ENCODE measurements around the gene SLC1A4.
A peak's percentile ranks its signal among the peaks of the same experiment; 100 is the strongest.

SLC1A4 gene

DNA sequence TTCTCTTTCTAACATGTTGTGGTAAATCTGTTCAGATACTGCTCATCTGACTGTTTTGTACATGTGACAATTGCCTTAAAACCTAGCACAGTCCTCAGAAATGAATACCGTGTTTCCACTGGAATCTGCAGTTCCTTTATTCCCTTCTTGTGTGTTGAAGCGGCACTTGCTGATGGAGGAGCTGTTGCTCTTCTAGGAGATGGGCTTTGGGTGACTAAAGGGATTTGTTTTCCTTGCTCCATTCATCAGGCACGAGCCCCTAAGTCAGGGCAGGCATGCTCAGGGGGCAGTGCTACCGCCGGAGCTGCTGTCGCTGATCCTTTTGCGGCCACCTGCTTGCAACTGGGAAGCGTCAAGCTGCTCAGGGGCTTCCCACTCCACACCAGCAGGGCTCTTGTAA is 34.5 kb downstream of the SLC1A4 start:
- DNase-seq (ENCODE audit: low read depth): no peak
- TF ChIP-seq, protein P1, sequence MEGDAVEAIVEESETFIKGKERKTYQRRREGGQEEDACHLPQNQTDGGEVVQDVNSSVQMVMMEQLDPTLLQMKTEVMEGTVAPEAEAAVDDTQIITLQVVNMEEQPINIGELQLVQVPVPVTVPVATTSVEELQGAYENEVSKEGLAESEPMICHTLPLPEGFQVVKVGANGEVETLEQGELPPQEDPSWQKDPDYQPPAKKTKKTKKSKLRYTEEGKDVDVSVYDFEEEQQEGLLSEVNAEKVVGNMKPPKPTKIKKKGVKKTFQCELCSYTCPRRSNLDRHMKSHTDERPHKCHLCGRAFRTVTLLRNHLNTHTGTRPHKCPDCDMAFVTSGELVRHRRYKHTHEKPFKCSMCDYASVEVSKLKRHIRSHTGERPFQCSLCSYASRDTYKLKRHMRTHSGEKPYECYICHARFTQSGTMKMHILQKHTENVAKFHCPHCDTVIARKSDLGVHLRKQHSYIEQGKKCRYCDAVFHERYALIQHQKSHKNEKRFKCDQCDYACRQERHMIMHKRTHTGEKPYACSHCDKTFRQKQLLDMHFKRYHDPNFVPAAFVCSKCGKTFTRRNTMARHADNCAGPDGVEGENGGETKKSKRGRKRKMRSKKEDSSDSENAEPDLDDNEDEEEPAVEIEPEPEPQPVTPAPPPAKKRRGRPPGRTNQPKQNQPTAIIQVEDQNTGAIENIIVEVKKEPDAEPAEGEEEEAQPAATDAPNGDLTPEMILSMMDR (IDR thresholded peaks at IDR 0.05; ENCODE audit: insufficient read depth, low read depth, low read length, missing control alignments): no peak
- H3K4me3 ChIP-seq (ENCODE audit: low read length): no peak overlapping the region

DNA sequence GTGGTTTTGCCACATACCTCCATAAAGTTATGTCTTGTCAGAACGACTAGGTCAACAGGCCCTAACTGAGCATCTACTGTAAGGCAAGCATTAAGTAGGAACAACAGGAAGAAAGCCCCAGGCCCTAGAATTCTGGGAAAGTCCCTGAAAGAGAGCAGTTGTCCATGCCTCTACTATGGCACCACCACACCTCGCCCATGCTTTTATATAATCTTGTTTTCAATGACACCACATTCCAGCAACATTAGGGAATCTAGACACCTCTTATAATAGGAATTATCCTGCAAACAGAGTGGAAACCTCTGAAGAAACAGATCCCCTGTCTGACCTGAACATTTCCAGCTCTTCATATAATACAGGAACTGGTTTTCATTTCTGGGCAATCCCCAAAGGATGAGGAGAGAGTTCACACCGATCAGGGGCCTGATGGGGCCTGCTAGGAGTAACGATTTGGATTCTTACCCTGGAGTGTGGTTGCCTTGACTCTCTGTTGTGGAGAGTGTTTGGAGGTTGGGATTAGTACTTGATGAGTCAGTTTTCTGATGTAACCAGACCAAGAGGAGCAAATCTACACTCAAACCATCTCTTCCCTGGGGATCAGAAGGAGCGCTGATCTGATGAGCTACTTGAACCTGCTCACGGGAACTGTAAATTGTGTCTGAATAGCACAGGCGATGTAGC is 35.1 kb downstream of the SLC1A4 start:
- TF ChIP-seq, protein P1 (IDR thresholded peaks at IDR 0.05; ENCODE audit: insufficient read depth, low read depth, low read length, missing control alignments): no peak
- H3K4me3 ChIP-seq (ENCODE audit: low read length): no peak overlapping the region
- DNase-seq (ENCODE audit: low read depth): peak; percentile 86

DNA sequence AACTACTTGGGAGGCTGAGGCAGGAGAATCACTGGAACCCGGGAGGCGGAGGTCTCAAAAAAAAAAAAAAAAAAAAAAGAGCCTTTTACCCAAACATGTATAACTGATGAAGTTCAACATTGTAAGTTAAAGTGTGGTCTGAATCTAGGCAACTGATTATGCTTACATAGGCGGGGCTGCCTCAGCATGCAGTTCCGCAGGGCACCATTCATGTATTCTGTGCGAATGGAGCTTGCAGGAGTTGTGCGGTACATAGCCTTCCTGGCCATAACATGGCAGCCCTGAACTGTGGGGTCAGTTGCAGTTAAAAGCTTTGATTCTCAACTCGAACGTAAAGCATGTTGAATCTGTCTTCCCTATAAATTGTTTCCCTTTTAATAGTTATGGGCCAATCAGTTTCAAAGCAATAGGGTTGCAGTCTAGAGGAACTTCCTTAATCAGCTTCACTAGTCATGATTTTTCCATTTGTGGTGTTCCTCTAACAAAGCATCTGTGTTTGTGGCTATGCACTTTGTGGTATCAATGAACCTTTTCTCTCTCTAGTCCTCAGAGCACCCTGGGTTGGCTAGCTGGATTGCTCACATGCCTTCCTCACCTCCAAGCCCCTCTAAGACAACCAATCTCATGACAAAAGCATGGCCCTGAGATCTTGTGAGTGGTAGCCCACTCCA is 36.4 kb downstream of the SLC1A4 start:
- TF ChIP-seq, protein P1 (IDR thresholded peaks at IDR 0.05; ENCODE audit: insufficient read depth, low read depth, low read length, missing control alignments): no peak
- DNase-seq (ENCODE audit: low read depth): no peak
- H3K4me3 ChIP-seq (ENCODE audit: low read length): no peak overlapping the region

DNA sequence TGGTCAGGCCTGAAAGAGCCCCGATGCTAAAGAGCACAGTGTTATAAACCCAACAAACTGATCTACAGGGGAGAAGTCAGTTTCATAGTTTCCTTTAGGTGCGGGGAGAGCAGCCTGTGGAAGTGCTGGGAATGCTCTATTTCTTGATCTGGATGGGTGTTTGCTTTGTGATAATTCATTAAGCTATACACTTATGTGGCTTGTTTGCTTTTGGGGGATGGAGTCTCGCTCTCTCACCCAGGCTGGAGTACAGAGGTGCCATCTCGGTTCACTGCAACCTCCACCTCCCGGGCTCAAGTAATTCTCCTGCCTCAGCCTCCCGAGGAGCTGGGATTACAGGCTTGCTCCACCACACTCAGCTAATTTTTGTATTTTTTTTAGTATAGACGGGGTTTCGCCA is 37.0 kb downstream of the SLC1A4 start:
- TF ChIP-seq, protein P1 (IDR thresholded peaks at IDR 0.05; ENCODE audit: insufficient read depth, low read depth, low read length, missing control alignments): no peak
- H3K4me3 ChIP-seq (ENCODE audit: low read length): no peak overlapping the region
- no peak for DNase-seq (ENCODE audit: low read depth)

DNA sequence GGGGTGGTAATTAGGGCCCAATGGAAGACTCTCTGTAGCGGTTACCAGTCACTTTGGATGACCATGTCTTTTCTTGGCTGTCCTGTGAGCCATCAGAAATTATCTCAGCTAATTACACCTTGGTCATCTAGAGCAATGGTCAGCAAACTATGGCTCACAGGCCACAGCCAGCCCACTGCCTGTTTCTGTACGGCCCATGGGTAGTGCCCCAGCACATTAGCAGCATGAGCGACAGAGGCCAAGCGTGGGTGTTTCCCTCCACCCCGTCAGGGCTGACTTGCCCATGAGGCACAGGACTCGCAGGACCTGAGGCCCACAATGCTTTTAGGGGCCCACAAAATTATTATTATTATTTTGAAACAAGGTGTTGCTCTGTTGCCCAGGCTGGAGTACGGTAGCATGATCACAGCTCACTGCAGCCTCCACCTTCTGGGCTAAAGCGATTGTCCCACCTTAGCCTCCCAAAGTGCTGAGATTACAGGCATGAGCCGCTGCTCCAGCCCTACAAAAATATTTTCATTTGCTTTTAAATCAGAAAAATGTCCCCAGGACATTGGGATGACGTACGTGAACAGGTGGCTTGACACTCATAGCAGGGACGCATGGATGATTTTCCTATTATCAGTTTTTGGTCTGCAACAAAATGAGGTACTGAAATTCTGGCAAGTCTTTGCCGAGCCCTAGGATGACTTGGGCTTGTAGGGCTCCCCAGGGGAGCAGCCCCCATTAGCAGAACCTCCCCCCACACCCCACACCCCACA is 37.7 kb downstream of the SLC1A4 start:
- DNase-seq (ENCODE audit: low read depth): no peak
- TF ChIP-seq, protein P1 (IDR thresholded peaks at IDR 0.05; ENCODE audit: insufficient read depth, low read depth, low read length, missing control alignments): no peak
- H3K4me3 ChIP-seq (ENCODE audit: low read length): no peak overlapping the region

DNA sequence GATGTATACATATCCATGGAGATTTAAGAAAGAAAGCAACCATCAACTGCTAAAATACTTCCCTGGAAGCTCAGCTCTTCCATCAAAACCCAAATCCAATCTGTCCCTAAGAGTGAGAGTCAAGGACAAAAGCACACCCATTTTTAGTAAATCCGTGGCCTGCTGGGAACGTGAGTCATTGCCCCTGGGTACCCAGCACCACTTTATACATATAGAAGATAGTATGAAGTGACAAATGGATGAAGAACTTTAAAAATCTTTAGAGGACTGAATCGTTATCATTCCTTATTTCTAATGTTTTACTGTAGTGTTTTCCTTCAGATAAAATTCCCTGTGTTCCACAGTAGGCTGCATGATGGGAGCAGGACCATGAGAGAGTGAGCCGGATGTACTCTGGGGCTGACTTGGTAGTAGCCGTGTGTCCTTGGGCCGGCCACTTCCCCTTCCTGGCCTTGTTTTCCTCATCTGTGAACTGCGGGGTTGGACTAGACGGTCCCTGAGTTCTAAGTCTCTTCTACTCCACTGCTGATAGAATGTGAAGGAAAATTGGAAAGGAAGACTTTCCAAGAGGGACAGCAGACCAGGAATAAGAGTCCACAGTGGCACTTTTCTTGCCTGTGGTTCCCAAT is 38.5 kb downstream of the SLC1A4 start:
- no peak for DNase-seq (ENCODE audit: low read depth)
- H3K4me3 ChIP-seq (ENCODE audit: low read length): no peak overlapping the region
- TF ChIP-seq, protein P1 (IDR thresholded peaks at IDR 0.05; ENCODE audit: insufficient read depth, low read depth, low read length, missing control alignments): no peak

All from epithelial cell of esophagus (primary cell).